Endothelial cell of umbilical vein (primary cell): ENCODE results near the gene UBTD2. TPM values are rescaled to one million over a fixed set of nuclear protein-coding genes. Genes with fewer than 3 reads are reported as not detected.

Experiments
- BruUV-seq: library from RNA; stranded (reverse); fragments of 400-500 nt; replicated peaks from 2 replicates; lab custom pipeline; 2021; lab: Mats Ljungman, UMichigan
- CTCF ChIA-PET: fragments of 300-600, 350-600 bp; sonication (Branson Sonifier 250); formaldehyde crosslinking; loops from one replicate; lab custom pipeline; 2021; ENCODE audit warnings: antibody characterized with exemption, inconsistent platforms; lab: Charles Lee
- POLR2A ChIA-PET: fragments of 300-600, 350-600 bp; sonication (Branson Sonifier 250); formaldehyde crosslinking; loops from one replicate; lab custom pipeline; 2021; ENCODE audit warnings: antibody characterized with exemption, inconsistent platforms; lab: Charles Lee
- DNase-seq: peaks from one replicate; pipeline ENCODE4 v3.0.0-alpha.2; 2011; ENCODE audit warnings: low read depth, low spot score
- FAIRE-seq: peaks from 2 replicates; lab custom pipeline; 2011; peaks lifted over from hg19 to GRCh38; lab: Jason Lieb, UNC
- H2AFZ ChIP-seq: 2 replicates; pipeline ENCODE4 v1.6.0; 2012; ENCODE audit warnings: low read depth, low read length, control low read depth, inconsistent platforms
- H3K27ac ChIP-seq: 2 replicates; pipeline ENCODE4 v1.5.1; 2011; ENCODE audit warnings: low read depth, mild to moderate bottlenecking, control low read depth, low read length, moderate library complexity; ENCODE audit not compliant: insufficient read depth
- H3K27me3 ChIP-seq, 2 experiments: 2 replicates each; pipeline versions ENCODE4 v1.6.0 to v1.6.1; 2011; ENCODE audit warnings: low read length in 2 of 2, mixed read lengths in 1 of 2; ENCODE audit not compliant: control insufficient read depth in 2 of 2, insufficient read depth in 2 of 2
- H3K36me3 ChIP-seq, 2 experiments: 2 replicates in 1 of 2; 3 replicates in 1 of 2; pipeline ENCODE4 v1.5.1; 2011; ENCODE audit warnings: low read length in 2 of 2, mild to moderate bottlenecking in 1 of 2, moderate library complexity in 1 of 2; ENCODE audit not compliant: control insufficient read depth in 2 of 2, insufficient read depth in 2 of 2; ENCODE audit errors: extremely low read depth in 1 of 2
- H3K4me1 ChIP-seq: 3 replicates; pipeline ENCODE4 v1.5.1; 2011; ENCODE audit warnings: mild to moderate bottlenecking, low read length; ENCODE audit not compliant: control insufficient read depth, insufficient read depth; ENCODE audit errors: extremely low read depth
- H3K4me2 ChIP-seq: 2 replicates; pipeline ENCODE4 v1.6.1; 2011; ENCODE audit warnings: low read length, control low read depth, mixed read lengths; ENCODE audit not compliant: insufficient read depth
- H3K4me3 ChIP-seq, 3 experiments: fragments of 200-600 bp in 1 of 3; sonication (generic), shearing (Covaris generic) in 1 of 3; replicated peaks in 1 of 3; 2 replicates each; pipeline ENCODE4 v1.5.1; 2011 to 2016; ENCODE audit warnings: control low read depth in 3 of 3, low read length in 3 of 3, mild to moderate bottlenecking in 2 of 3, inconsistent platforms in 1 of 3, low read depth in 1 of 3, moderate library complexity in 1 of 3; ENCODE audit not compliant: insufficient read depth in 1 of 3
- H3K79me2 ChIP-seq: 2 replicates; pipeline ENCODE4 v1.6.0; 2012; ENCODE audit warnings: low read length, inconsistent platforms; ENCODE audit not compliant: control insufficient read depth, insufficient read depth
- H3K9ac ChIP-seq: replicated peaks from 2 replicates; pipeline ENCODE3; 2011; ENCODE audit warnings: low read length, control low read depth; ENCODE audit not compliant: insufficient read depth; ENCODE audit errors: extremely low read depth
- H3K9me1 ChIP-seq: replicated peaks from 3 replicates; pipeline ENCODE4 v1.6.0; 2011; ENCODE audit warnings: mild to moderate bottlenecking, low read length; ENCODE audit not compliant: control insufficient read depth, insufficient read depth; ENCODE audit errors: extremely low read depth
- H3K9me3 ChIP-seq: replicated peaks from 2 replicates; pipeline ENCODE4 v1.5.1; 2012; ENCODE audit warnings: low read length, inconsistent platforms; ENCODE audit not compliant: control insufficient read depth, insufficient read depth
- H4K20me1 ChIP-seq: replicated peaks from 2 replicates; pipeline ENCODE3; 2011; ENCODE audit warnings: mild to moderate bottlenecking, low read length; ENCODE audit not compliant: control insufficient read depth, insufficient read depth; ENCODE audit errors: extremely low read depth
- CTCF ChIP-seq, 2 donors: IDR thresholded peaks; 1 replicate in 1 of 2; 2 replicates in 1 of 2; pipeline ENCODE4 v1.5.1; 2011; ENCODE audit warnings: low read length in 2 of 2, mild to moderate bottlenecking in 2 of 2, moderate library complexity in 2 of 2, control low read depth in 1 of 2, inconsistent platforms in 1 of 2, low read depth in 1 of 2; ENCODE audit not compliant: insufficient read depth in 1 of 2; ENCODE audit errors: extremely low read depth in 1 of 2
- EZH2 ChIP-seq: IDR thresholded peaks from 2 replicates; pipeline ENCODE4 v1.6.1; 2012; ENCODE audit warnings: borderline replicate concordance, low read depth, mild to moderate bottlenecking, moderate library complexity, low read length, inconsistent platforms; ENCODE audit not compliant: severe bottlenecking
- FOS ChIP-seq: IDR thresholded peaks from 2 replicates; pipeline ENCODE4 v1.6.1; 2011; ENCODE audit warnings: mild to moderate bottlenecking, low read length, moderate library complexity, borderline replicate concordance; ENCODE audit not compliant: insufficient read depth
- GATA2 ChIP-seq: IDR thresholded peaks from 2 replicates; pipeline ENCODE4 v1.7.0; 2011; ENCODE audit warnings: low read depth, mild to moderate bottlenecking, moderate library complexity, mixed read lengths, low read length; ENCODE audit not compliant: insufficient read length, insufficient read depth
- JUN ChIP-seq: IDR thresholded peaks from 2 replicates; pipeline ENCODE4 v1.6.1; 2011; ENCODE audit warnings: borderline replicate concordance, low read depth; ENCODE audit not compliant: insufficient read length, insufficient read depth
- MAX ChIP-seq: IDR thresholded peaks from 2 replicates; pipeline ENCODE4 v1.6.1; 2011; ENCODE audit not compliant: insufficient read depth, insufficient read length
- MYC ChIP-seq: IDR thresholded peaks from one replicate; pipeline ENCODE4 v1.6.1; 2011; ENCODE audit warnings: mild to moderate bottlenecking, low read depth, low read length
- POLR2A ChIP-seq: IDR thresholded peaks from 2 replicates; pipeline ENCODE4 v1.6.1; 2012; ENCODE audit warnings: low read depth, mild to moderate bottlenecking, control low read depth, low read length
- POLR2AphosphoS5 ChIP-seq: IDR thresholded peaks from 2 replicates; pipeline ENCODE4 v1.6.1; 2012; ENCODE audit warnings: low read depth, mild to moderate bottlenecking, control low read depth, low read length, moderate library complexity; ENCODE audit not compliant: insufficient read depth
- dilution Hi-C: fragments of 300-500 bp; cut with MboI; formaldehyde crosslinking; loops from one replicate; pipeline ENCODE4 v1.15.0; 2019; ENCODE audit warnings: low sequenced_read_pairs; ENCODE audit not compliant: extremely low pct_ligation_motif_present
- intact Hi-C: fragments of 100-400 bp; cut with micrococcal nuclease; formaldehyde crosslinking; loops from one replicate; pipeline ENCODE4 v1.10.0; 2022
- polyA plus RNA-seq, 4 experiments: library from polyadenylated mRNA; depleted of rRNA in 3 of 4; stranded (reverse) in 3 of 4; unstranded in 1 of 4; fragments of >200 nt; gene quantifications; 2 replicates each; pipeline versions ENCODE4 v1.2.1 to v1.2.3, GENCODE V29; 2011 to 2012; ENCODE audit warnings: missing spikeins in 1 of 4
- total RNA-seq: library from RNA; stranded (reverse); gene quantifications from 2 replicates; pipeline ENCODE4 v1.2.3, GENCODE V29; 2021

The UBTD2 gene
- total and polyA plus RNA-seq, 2 donors (not counting 3 experiments of a cell fraction or from before 2014, with no cell fraction given): 10.1 to 22.6 TPM

- no TSS peak for BruUV-seq
- H4K20me1 ChIP-seq: peaks cover 17% of the 10 kb centered on the region
- H2AFZ ChIP-seq: no peak overlapping the region
- H3K4me3 ChIP-seq: no peak overlapping the region
- H3K79me2 ChIP-seq: peaks cover 24% of the 10 kb centered on the region
- no peaks in the 10 kb centered on the region for H3K9me3 ChIP-seq
- intact Hi-C loops: no loop called here
- dilution Hi-C loops: no loop called here
- CTCF ChIA-PET: no interaction called here
- H3K4me2 ChIP-seq: no peak overlapping the region
- H3K9me1 ChIP-seq: peaks cover 2% of the 10 kb centered on the region
- DNase-seq (no peak), FAIRE-seq (no peak)
- no peak for TF ChIP-seq MAX
- TF ChIP-seq FOS: no peak
- TF ChIP-seq POLR2A: no peak
- TF ChIP-seq POLR2AphosphoS5: no peak
- no peak for TF ChIP-seq EZH2
- peaks cover 2 to 3% of the 10 kb centered on the region in 2 experiments for H3K36me3 ChIP-seq
- H3K27ac ChIP-seq: no peak overlapping the region
- peaks cover 10% of the 10 kb centered on the region for H3K4me1 ChIP-seq
- POLR2A ChIA-PET: no interaction called here
- H3K9ac ChIP-seq: no peak overlapping the region
- H3K27me3 ChIP-seq: no peaks in the 10 kb centered on the region
Observed at GRCh38 chr5:172234031-172234430, 49.5 kb downstream of the UBTD2 start.

GRCh38 chr5:172229904-172230303 lies 53.7 kb downstream of the UBTD2 start:
- H4K20me1 ChIP-seq: no peaks in the 10 kb centered on the region
- ChIA-PET POLR2A (no interaction called here), CTCF (interaction anchor here (1.0 to 1.1 kb wide), 3 partner anchors 40 to 318 kb away, joined by 3 to 4 read pairs (median 3); partner anchors contain the start of gene STK10)
- H3K9me1 ChIP-seq: peaks cover 2% of the 10 kb centered on the region
- FAIRE-seq (no peak), DNase-seq (no peak)
- no peaks in the 10 kb centered on the region for H3K79me2 ChIP-seq
- no TSS peak for BruUV-seq
- H3K4me2 ChIP-seq: no peak overlapping the region
- intact Hi-C loops (no loop called here), dilution Hi-C loops (no loop called here)
- H3K27me3 ChIP-seq: no peaks in the 10 kb centered on the region
- H3K4me3 ChIP-seq: no peak overlapping the region
- H3K9me3 ChIP-seq: no peaks in the 10 kb centered on the region
- no peak overlapping the region for H2AFZ ChIP-seq
- no peak for TF ChIP-seq POLR2AphosphoS5
- no peak for TF ChIP-seq POLR2A
- no peak for TF ChIP-seq JUN
- TF ChIP-seq MAX: no peak
- no peak for TF ChIP-seq MYC
- TF ChIP-seq FOS: no peak
- no peak for TF ChIP-seq GATA2
- TF ChIP-seq CTCF (IDR thresholded peaks at IDR 0.05; ENCODE audit: extremely low read depth in 1 of 2, insufficient read depth in 1 of 2, low read depth in 1 of 2, low read length in 2 of 2): no peak
- TF ChIP-seq EZH2: no peak
- H3K36me3 ChIP-seq: peaks cover 2 to 3% of the 10 kb centered on the region in 2 experiments
- no peak overlapping the region for H3K9ac ChIP-seq
- no peaks in the 10 kb centered on the region for H3K4me1 ChIP-seq
- H3K27ac ChIP-seq: no peak overlapping the region
